ENCODE data around the gene MLC1.
A peak's percentile ranks its signal among the peaks of the same experiment; 100 is the strongest.

Gene MLC1

GRCh38 chr22:50030297-50031188 lies 54.7 kb downstream of the MLC1 start:
- H3K36me3 Mint-ChIP-seq: no peaks in the 10 kb centered on the region
- H3K9me3 Mint-ChIP-seq: no peaks in the 10 kb centered on the region
- no peak overlapping the region for H3K4me3 Mint-ChIP-seq
- peaks cover 3% of the 10 kb centered on the region for H3K27me3 Mint-ChIP-seq
- H3K27ac Mint-ChIP-seq: no peak overlapping the region
- H3K4me1 Mint-ChIP-seq: peaks cover 9% of the 10 kb centered on the region

DNA sequence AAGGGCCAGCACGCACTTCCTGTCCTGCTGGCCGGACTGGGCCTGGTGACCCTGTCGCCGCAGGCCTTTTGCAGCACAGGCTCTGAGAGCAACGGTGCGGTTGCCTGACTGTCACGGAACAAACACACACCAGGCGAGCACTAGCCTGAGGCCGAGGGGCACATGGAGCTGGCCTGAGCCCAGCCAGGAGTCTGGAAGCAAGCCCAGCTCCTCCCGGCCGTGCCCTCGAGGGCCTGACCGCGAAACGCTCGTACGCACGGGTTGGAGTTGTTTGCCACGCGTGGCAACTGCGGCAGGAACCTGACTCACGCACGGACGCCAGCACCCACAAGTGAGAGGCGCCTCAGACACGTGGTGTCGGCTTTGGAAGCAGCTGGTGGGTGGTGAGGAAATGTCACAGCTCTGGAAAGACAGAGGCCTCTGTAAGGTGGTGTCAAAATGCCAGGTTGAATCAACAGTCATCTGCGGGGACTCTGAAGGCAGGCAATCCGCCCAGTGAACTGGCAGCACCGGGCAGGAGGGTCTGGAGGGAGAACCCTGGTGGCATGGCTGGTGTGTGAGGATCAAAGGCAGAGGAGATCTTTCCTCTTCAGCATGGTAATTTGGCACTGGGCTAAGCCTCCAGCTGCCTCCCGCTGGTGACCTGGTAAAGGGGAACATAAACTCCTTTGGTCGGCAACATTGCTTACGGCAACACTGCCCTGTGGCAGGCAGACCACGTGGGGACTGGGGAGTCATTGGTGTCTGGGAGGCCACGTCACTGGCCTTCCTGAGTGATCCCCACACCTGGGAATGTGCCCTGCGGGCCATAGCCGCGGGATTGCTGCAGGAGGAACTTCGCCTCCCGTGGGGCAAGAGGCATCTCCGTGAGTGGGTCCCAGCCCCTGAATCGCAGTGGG lies 57.3 kb downstream of the MLC1 start:
- Mint-ChIP-seq H3K27ac (no peak overlapping the region), H3K9me3 (no peaks in the 10 kb centered on the region), H3K36me3 (no peaks in the 10 kb centered on the region), H3K4me3 (no peak overlapping the region), H3K4me1 (peaks cover 9% of the 10 kb centered on the region), H3K27me3 (no peaks in the 10 kb centered on the region)

DNA sequence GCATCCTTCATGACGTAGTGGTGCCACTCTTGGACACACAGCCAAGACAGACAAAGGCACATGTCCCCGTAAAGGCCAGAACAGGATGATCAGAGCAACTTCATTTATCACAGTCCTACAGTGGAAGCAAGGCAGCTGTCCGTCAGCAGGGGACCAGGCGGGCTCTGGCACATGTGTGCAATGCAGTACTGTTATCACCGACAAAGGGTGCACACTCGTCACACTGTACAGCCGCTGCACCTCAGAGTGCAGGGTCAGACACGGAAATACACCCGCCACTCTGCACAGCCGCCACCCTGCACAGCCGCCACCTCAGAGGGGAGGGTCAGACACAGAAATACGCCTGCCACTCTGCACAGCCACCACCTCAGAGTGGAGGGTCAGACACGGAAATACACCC lies 59.2 kb downstream of the MLC1 start:
- H3K4me3 Mint-ChIP-seq: no peak overlapping the region
- no peaks in the 10 kb centered on the region for H3K9me3 Mint-ChIP-seq
- H3K27me3 Mint-ChIP-seq: no peaks in the 10 kb centered on the region
- no peak overlapping the region for H3K27ac Mint-ChIP-seq
- H3K4me1 Mint-ChIP-seq: peaks cover 9% of the 10 kb centered on the region
- H3K36me3 Mint-ChIP-seq: no peaks in the 10 kb centered on the region

DNA sequence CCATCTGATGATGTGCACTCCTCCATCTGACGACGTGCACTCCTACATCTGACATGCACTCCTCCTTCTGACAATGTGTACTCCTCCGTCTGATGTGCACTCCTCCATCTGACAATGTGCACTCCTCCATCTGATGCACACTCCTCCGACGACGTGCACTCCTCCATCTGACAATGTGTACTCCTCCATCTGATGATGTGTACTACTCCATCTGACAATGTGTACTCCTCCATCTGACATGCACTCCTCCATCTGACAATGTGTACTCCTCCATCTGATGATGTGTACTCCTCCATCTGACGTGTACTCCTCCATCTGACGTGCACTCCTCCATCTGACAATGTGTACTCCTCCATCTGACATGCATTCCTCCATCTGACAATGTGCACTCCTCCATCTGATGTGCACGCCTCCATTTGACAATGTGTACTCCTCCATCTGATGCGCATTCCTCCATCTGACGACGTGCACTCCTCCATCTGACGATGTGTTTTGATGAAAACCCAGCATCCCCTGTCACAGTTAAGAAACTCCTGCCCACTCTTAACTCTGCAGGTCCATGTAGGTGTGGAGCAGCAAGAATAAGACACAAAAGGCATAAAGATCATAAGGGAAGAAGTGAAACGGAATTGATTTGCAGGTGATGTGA lies 62.9 kb downstream of the MLC1 start:
- no peak overlapping the region for H3K27ac Mint-ChIP-seq
- H3K36me3 Mint-ChIP-seq: no peaks in the 10 kb centered on the region

DNA sequence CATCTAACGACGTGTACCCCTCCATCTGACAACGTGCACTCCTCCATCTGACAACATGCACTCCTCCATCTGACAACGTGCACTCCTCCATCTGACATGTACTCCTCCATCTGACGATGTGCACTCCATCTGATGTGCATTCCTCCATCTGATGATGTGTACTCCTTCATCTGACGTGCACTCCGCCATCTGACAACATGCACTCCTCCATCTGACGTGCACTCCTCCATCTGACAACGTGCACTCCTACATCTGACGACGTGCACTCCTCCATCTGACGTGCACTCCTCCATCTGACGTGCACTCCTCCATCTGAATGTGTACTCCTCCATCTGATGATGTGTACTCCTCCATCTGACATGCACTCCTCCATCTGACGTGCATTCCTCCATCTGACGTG lies 64.6 kb downstream of the MLC1 start:
- no peaks in the 10 kb centered on the region for H3K9me3 Mint-ChIP-seq
- H3K27ac Mint-ChIP-seq: no peak overlapping the region
- no peaks in the 10 kb centered on the region for H3K4me1 Mint-ChIP-seq
- H3K36me3 Mint-ChIP-seq: no peaks in the 10 kb centered on the region
- H3K27me3 Mint-ChIP-seq: no peaks in the 10 kb centered on the region
- H3K4me3 Mint-ChIP-seq: no peak overlapping the region

More for the DNA sequence above, 62.9 kb downstream of the MLC1 start:
- Mint-ChIP-seq H3K27me3 (no peaks in the 10 kb centered on the region), H3K4me3 (no peak overlapping the region), H3K4me1 (peaks cover under 1% of the 10 kb centered on the region), H3K9me3 (no peaks in the 10 kb centered on the region)

DNA sequence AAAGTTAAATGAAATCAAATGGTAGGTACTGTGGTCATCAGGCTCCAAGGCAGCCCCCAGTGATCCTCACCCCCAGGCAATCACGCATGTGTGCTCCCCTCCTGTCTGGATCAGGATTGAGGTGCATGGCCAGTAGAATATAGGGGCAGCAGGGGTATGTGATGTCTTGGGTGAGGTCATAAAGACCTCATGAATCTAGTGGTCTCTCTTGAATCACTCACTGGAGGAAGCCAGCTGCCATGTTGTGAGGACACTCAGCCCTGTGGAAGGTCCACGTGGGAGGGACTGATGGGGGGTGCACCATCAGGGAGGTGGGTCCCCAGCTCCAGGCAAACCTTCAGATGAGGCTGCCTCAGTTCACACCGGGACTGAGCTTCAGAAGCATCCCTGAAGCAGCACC lies 65.9 kb downstream of the MLC1 start:
- peak overlapping the region; percentile 66 for H3K27ac Mint-ChIP-seq
- H3K4me3 Mint-ChIP-seq: peak overlapping the region; percentile 62

DNA sequence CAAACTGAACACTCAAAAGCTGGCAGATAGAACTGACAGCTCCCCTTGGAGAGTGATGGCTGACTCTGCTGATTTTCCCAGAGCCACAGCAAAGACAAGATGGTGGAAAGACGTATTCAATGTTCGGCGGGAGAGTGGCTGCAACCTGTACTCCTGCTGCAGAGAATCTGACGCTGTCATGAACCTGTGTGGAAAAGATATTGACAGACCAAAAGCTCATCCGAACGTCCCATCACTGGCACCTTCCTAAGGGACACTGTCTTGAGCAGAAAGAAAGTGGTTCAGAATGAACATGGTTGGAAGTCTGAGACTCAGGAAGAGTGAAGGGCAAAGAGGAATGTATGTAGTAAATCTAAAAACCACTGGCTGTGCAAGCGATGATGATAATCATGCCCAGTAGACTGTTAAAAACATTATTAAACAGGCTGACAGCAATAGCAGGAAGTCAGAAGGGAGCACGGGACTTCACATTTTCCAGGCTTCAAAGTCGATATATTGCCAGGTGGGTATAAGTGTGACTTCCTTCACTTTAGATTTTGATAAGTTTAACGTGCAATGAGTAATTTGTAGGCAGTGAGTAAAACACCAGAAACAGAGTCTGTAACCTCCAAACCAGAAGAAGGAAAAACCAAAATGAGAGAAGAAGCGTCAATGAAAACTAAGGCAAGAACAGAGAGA lies 66.5 kb downstream of the MLC1 start:
- H3K4me3 Mint-ChIP-seq: peak overlapping the region; percentile 62

More for the DNA sequence above, 65.9 kb downstream of the MLC1 start:
- Mint-ChIP-seq H3K9me3 (no peaks in the 10 kb centered on the region), H3K4me1 (no peaks in the 10 kb centered on the region), H3K36me3 (no peaks in the 10 kb centered on the region), H3K27me3 (no peaks in the 10 kb centered on the region)

GRCh38 chr22:50017701-50018224 lies 67.5 kb downstream of the MLC1 start:
- Mint-ChIP-seq H3K9me3 (no peaks in the 10 kb centered on the region), H3K36me3 (no peaks in the 10 kb centered on the region), H3K27me3 (no peaks in the 10 kb centered on the region), H3K4me1 (no peaks in the 10 kb centered on the region), H3K27ac (peak overlapping the region; percentile 90), H3K4me3 (peak overlapping the region; percentile 62)

More for the DNA sequence above, 66.5 kb downstream of the MLC1 start:
- H3K9me3 Mint-ChIP-seq: no peaks in the 10 kb centered on the region
- no peaks in the 10 kb centered on the region for H3K4me1 Mint-ChIP-seq
- no peaks in the 10 kb centered on the region for H3K36me3 Mint-ChIP-seq
- H3K27me3 Mint-ChIP-seq: no peaks in the 10 kb centered on the region
- H3K27ac Mint-ChIP-seq: peak overlapping the region; percentile 66

DNA sequence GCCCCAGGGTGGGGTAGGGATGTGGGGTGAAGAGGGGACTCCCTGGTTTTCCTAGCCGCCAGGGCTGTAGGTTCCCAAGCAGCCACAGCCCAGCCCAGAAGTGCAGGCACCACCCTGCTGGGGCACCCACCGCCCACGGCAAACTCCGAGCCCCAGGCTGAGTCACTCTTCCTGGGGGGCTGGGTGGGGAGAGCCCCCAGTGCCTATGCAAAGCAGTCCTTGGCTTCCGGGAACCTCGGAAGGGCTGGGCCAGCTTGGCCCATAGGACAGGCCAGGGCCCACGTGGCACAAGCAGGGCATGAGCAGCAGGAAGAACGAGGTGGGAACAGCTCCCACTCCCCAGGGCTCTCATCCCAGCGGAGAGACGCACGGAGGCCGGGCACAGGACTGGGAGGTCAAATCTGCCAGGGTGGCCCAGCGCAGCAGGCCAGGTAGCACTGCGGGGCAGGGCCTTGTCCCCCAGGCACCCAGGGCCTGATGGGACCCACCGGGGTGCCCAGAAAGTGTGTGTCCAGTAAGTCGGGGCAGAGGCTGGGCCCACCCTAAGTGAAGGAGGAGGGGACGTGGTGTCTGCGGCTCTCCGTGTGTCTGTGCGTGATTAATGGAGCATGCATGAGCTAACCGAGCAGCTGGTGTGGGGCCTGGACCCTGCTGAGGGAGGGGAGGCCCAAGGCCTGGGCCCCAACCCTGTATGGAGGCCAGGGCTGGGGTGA lies 68.1 kb downstream of the MLC1 start:
- H3K4me1 Mint-ChIP-seq: no peaks in the 10 kb centered on the region
- H3K36me3 Mint-ChIP-seq: no peaks in the 10 kb centered on the region
- peak overlapping the region; percentile 90 for H3K27ac Mint-ChIP-seq
- H3K9me3 Mint-ChIP-seq: no peaks in the 10 kb centered on the region
- peak overlapping the region; percentile 62 for H3K4me3 Mint-ChIP-seq
- H3K27me3 Mint-ChIP-seq: no peaks in the 10 kb centered on the region

- H3K9me3 Mint-ChIP-seq: no peaks in the 10 kb centered on the region
- H3K27me3 Mint-ChIP-seq: no peaks in the 10 kb centered on the region
- peak overlapping the region; percentile 11 for H3K4me3 Mint-ChIP-seq
- peaks cover 5% of the 10 kb centered on the region for H3K4me1 Mint-ChIP-seq
- peak overlapping the region; percentile 46 for H3K27ac Mint-ChIP-seq
- H3K36me3 Mint-ChIP-seq: no peaks in the 10 kb centered on the region
Measured at GRCh38 chr22:50016308-50016987, 68.8 kb downstream of the MLC1 start.

- no peak overlapping the region for H3K4me3 Mint-ChIP-seq
- H3K4me1 Mint-ChIP-seq: peaks cover 10% of the 10 kb centered on the region
- H3K27me3 Mint-ChIP-seq: no peaks in the 10 kb centered on the region
- no peaks in the 10 kb centered on the region for H3K36me3 Mint-ChIP-seq
- no peaks in the 10 kb centered on the region for H3K9me3 Mint-ChIP-seq
- H3K27ac Mint-ChIP-seq: no peak overlapping the region
Measured at GRCh38 chr22:50015451-50016307, 69.5 kb downstream of the MLC1 start.

GRCh38 chr22:50014655-50015401 lies 70.4 kb downstream of the MLC1 start:
- H3K27ac Mint-ChIP-seq: no peak overlapping the region
- H3K27me3 Mint-ChIP-seq: no peaks in the 10 kb centered on the region
- H3K9me3 Mint-ChIP-seq: no peaks in the 10 kb centered on the region
- no peak overlapping the region for H3K4me3 Mint-ChIP-seq
- H3K4me1 Mint-ChIP-seq: peaks cover 10% of the 10 kb centered on the region
- H3K36me3 Mint-ChIP-seq: no peaks in the 10 kb centered on the region

DNA sequence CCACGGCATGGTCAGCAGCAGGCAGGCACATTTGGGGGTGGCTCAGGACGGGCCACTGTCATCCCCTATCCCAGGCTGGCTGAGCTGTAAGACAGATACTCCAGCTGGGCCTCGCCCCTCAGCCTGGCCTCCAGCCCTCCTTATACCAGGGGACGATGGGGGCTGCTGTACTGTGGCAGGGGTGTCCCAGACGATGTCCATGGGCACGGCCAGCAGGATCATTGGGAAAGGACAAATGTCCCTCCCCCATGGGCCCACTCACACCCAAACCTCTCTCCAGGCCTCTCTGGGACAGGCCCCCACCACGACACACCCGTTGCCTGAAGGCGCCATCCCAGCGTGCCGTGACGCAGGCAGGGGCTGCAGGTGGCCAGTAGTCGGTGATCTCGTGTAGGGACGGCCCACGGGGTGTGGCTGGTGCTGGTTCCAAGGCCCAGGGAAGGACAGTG lies 71.1 kb downstream of the MLC1 start:
- no peaks in the 10 kb centered on the region for H3K9me3 Mint-ChIP-seq
- no peak overlapping the region for H3K27ac Mint-ChIP-seq
- peak overlapping the region; percentile 26 for H3K4me3 Mint-ChIP-seq
- H3K4me1 Mint-ChIP-seq: peaks cover 10% of the 10 kb centered on the region
- no peaks in the 10 kb centered on the region for H3K27me3 Mint-ChIP-seq
- H3K36me3 Mint-ChIP-seq: no peaks in the 10 kb centered on the region
